GM12878 (cell line): ENCODE results near the gene DIP2C. TPM values are rescaled to one million over a fixed set of nuclear protein-coding genes. Genes with fewer than 3 reads are reported as not detected.

Source experiments
- ATAC-seq: fragments of 200-7000 bp; cut with Tn5 transposase; 3 replicates; pipeline ENCODE4 v1.9.1; 2020; ENCODE audit warnings: mild to moderate bottlenecking, moderate library complexity
- BruUV-seq: library from RNA; stranded (reverse); fragments of 400-500 nt; replicated peaks from 2 replicates; lab custom pipeline; 2021; lab: Mats Ljungman, UMichigan
- CTCF ChIA-PET: fragments of 300-600 bp; sonication (Branson Sonifier 250); formaldehyde crosslinking; extraction: SDS; loops from one replicate; lab custom pipeline; 2021; ENCODE audit warnings: inconsistent platforms; lab: Yijun Ruan, JAX
- POLR2A ChIA-PET: fragments of 350-600 bp; formaldehyde crosslinking; extraction: SDS; loops from one replicate; lab custom pipeline; 2021; ENCODE audit warnings: inconsistent platforms; lab: Charles Lee
- RAD21 ChIA-PET: fragments of 300-600 bp; sonication (Branson Sonifier 250); formaldehyde crosslinking; loops from one replicate; lab custom pipeline; 2023; ENCODE audit warnings: antibody characterized with exemption; ENCODE audit not compliant: unreplicated experiment; lab: Charles Lee
- SMC1A ChIA-PET: fragments of 300-600 bp; sonication (Branson Sonifier 250); formaldehyde crosslinking; loops from one replicate; lab custom pipeline; 2023; ENCODE audit not compliant: unreplicated experiment, uncharacterized antibody; lab: Charles Lee
- DNase-seq: peaks from one replicate; pipeline ENCODE4 v3.0.0-alpha.2; 2011; ENCODE audit warnings: low read depth, low spot score
- FAIRE-seq: peaks from 3 replicates; lab custom pipeline; 2011; peaks lifted over from hg19 to GRCh38; lab: Jason Lieb, UNC
- H2AFZ ChIP-seq: 2 replicates; pipeline ENCODE4 v1.6.0; 2011; ENCODE audit warnings: low read depth, low read length, control low read depth; ENCODE audit not compliant: control insufficient read depth
- H3K27ac ChIP-seq: 2 replicates; pipeline ENCODE4 v1.5.1; 2011; ENCODE audit warnings: control low read depth; ENCODE audit not compliant: control insufficient read depth, insufficient read depth
- H3K27me3 ChIP-seq, 2 experiments: replicated peaks in 1 of 2; 2 replicates each; pipeline versions ENCODE4 v1.6.0 to v1.6.1; 2011; ENCODE audit warnings: low read length in 1 of 2; ENCODE audit not compliant: control insufficient read depth in 2 of 2, insufficient read depth in 2 of 2
- H3K36me3 ChIP-seq, 2 experiments: 2 replicates each; pipeline ENCODE4 v1.5.1; 2011; ENCODE audit warnings: low read length in 1 of 2; ENCODE audit not compliant: control insufficient read depth in 2 of 2, insufficient read depth in 2 of 2
- H3K4me1 ChIP-seq: 2 replicates; pipeline ENCODE4 v1.6.1; 2011; ENCODE audit warnings: mild to moderate bottlenecking, low read length, moderate library complexity, mixed read lengths; ENCODE audit not compliant: control insufficient read depth, insufficient read depth
- H3K4me2 ChIP-seq: 2 replicates; pipeline ENCODE4 v1.6.0; 2011; ENCODE audit warnings: control low read depth; ENCODE audit not compliant: control insufficient read depth, insufficient read depth
- H3K4me3 ChIP-seq: fragments of 200-600 bp; sonication (generic); 2 replicates; pipeline ENCODE4 v1.5.1; 2016
- H3K79me2 ChIP-seq: 2 replicates; pipeline ENCODE4 v1.6.0; 2011; ENCODE audit warnings: low read length; ENCODE audit not compliant: control insufficient read depth, insufficient read depth
- H3K9ac ChIP-seq: 2 replicates; pipeline ENCODE4 v1.8.0; 2011; ENCODE audit warnings: low read length, control low read depth, mixed read lengths; ENCODE audit not compliant: control insufficient read depth, insufficient read depth
- H3K9me3 ChIP-seq: replicated peaks from 3 replicates; pipeline ENCODE4 v1.5.1; 2011; ENCODE audit warnings: mild to moderate bottlenecking, low read length; ENCODE audit not compliant: control insufficient read depth, insufficient read depth
- H4K20me1 ChIP-seq: 2 replicates; pipeline ENCODE4 v1.6.0; 2011; ENCODE audit not compliant: control insufficient read depth, insufficient read depth
- ASH2L ChIP-seq: fragments of 300-600, 200-600 bp; sonication (generic); IDR thresholded peaks from 2 replicates; pipeline ENCODE4 v1.6.1; 2017; ENCODE audit warnings: low read depth, mild to moderate bottlenecking, borderline replicate concordance
- CREM ChIP-seq: IDR thresholded peaks from 2 replicates; pipeline ENCODE4 v1.6.1; 2014; ENCODE audit warnings: antibody characterized with exemption, low read depth
- E2F4 ChIP-seq: IDR thresholded peaks from 2 replicates; pipeline ENCODE4 v1.6.1; 2012; ENCODE audit warnings: low read depth, low read length, improper control_type of control experiment
- ELK1 ChIP-seq: IDR thresholded peaks from 2 replicates; pipeline ENCODE4 v1.6.1; 2012; ENCODE audit warnings: low read depth, low read length, improper control_type of control experiment
- FOXK2 ChIP-seq: fragments of 450-650 bp; IDR thresholded peaks from 2 replicates; pipeline ENCODE4 v1.6.1; 2017; ENCODE audit warnings: mild to moderate bottlenecking, moderate library complexity
- JUND ChIP-seq: IDR thresholded peaks from 2 replicates; pipeline ENCODE4 v1.6.1; 2012; ENCODE audit warnings: low read depth, mild to moderate bottlenecking, low read length, improper control_type of control experiment, moderate library complexity
- KLF5 ChIP-seq: fragments of 450-650 bp; IDR thresholded peaks from 2 replicates; pipeline ENCODE4 v1.6.1; 2014; ENCODE audit warnings: mild to moderate bottlenecking; ENCODE audit not compliant: partially characterized antibody
- MLLT1 ChIP-seq: fragments of 450-650 bp; IDR thresholded peaks from 2 replicates; pipeline ENCODE4 v1.6.1; 2016; ENCODE audit warnings: mild to moderate bottlenecking
- RELA ChIP-seq: fragments of 450-650 bp; IDR thresholded peaks from 2 replicates; pipeline ENCODE4 v1.8.0; 2014; ENCODE audit warnings: borderline replicate concordance; ENCODE audit not compliant: partially characterized antibody
- REST ChIP-seq: IDR thresholded peaks from 2 replicates; pipeline ENCODE4 v1.6.1; 2012; ENCODE audit warnings: mild to moderate bottlenecking, low read depth, low read length
- SIX5 ChIP-seq: IDR thresholded peaks from 2 replicates; pipeline ENCODE4 v1.6.1; 2011; ENCODE audit warnings: mild to moderate bottlenecking, low read depth, low read length, moderate library complexity; ENCODE audit not compliant: severe bottlenecking
- TCF7 ChIP-seq: IDR thresholded peaks from 2 replicates; pipeline ENCODE4 v1.6.1; 2014; ENCODE audit warnings: antibody characterized with exemption, borderline replicate concordance
- ZBTB33 ChIP-seq: fragments of 450-650 bp; IDR thresholded peaks from 2 replicates; pipeline ENCODE4 v1.6.1; 2017; ENCODE audit warnings: mild to moderate bottlenecking
- ZNF217 ChIP-seq: fragments of 450-650 bp; IDR thresholded peaks from 2 replicates; pipeline ENCODE4 v1.6.1; 2017; ENCODE audit warnings: antibody characterized with exemption, mild to moderate bottlenecking
- ZNF622 ChIP-seq: fragments of 450-650 bp; IDR thresholded peaks from 2 replicates; pipeline ENCODE4 v1.6.1; 2017; ENCODE audit warnings: mild to moderate bottlenecking, inconsistent platforms
- ZZZ3 ChIP-seq: IDR thresholded peaks from 2 replicates; pipeline ENCODE4 v1.6.1; 2011; ENCODE audit warnings: low read depth; ENCODE audit not compliant: control insufficient read depth, insufficient read length
- WGBS: methylation state at CpG from one replicate; pipeline ENCODE4 v1.1.6; 2016; ENCODE audit warnings: low lambda C conversion rate; ENCODE audit not compliant: insufficient replicate concordance, insufficient coverage; ENCODE audit errors: missing lambda C conversion rate; 5-methylcytosine and 5-hydroxymethylcytosine counted together
- in situ Hi-C: fragments of 300-500 bp; cut with MboI; formaldehyde crosslinking; loops from 9 replicates; pipeline ENCODE4 v1.14.3; 2018; ENCODE audit warnings: mixed read lengths
- intact Hi-C: fragments of 100-400 bp; cut with micrococcal nuclease; formaldehyde crosslinking; loops from one replicate; pipeline ENCODE4 v1.14.2; 2022; ENCODE audit not compliant: unreplicated experiment
- polyA plus RNA-seq, 11 experiments: library from polyadenylated mRNA; depleted of rRNA in 4 of 11; unstranded in 6 of 11; stranded (reverse) in 5 of 11; fragments of >200 nt; fragmentation: Nextera tagmentation in 4 of 11; fragmentation: Illumina TruSeq in 1 of 11; extraction: Ambion mirVana in 4 of 11; extraction: Trizol in 1 of 11; gene quantifications; 1 replicate in 1 of 11; 2 replicates in 10 of 11; pipeline versions ENCODE4 v1.2.1 to v1.2.3, GENCODE V29; 2011 to 2016; ENCODE audit warnings: inconsistent platforms in 2 of 11, missing spikeins in 2 of 11, low read depth in 1 of 11
- total RNA-seq, 4 experiments: library from RNA; depleted of rRNA in 3 of 4; stranded (reverse); fragments of >200 nt in 3 of 4; fragmentation: Illumina TruSeq in 1 of 4; extraction: Trizol in 1 of 4; gene quantifications; 2 replicates each; pipeline versions ENCODE4 v1.2.1 to v1.2.3, GENCODE V29; 2013 to 2021

Gene DIP2C
- total and polyA plus RNA-seq, 10 of the 15 experiments (the other 5 are each of a cell fraction or from before 2014, with no cell fraction given): 0.01 to 0.10 (median 0.06) TPM

- no peak for DNase-seq
- H3K36me3 ChIP-seq: no peaks in the 10 kb centered on the region
- CTCF ChIA-PET: no interaction called here
- H3K27ac ChIP-seq: no peak overlapping the region
- no peak overlapping the region for H3K9ac ChIP-seq
- H2AFZ ChIP-seq: no peak overlapping the region
- ATAC-seq: no peak
- no peak for FAIRE-seq
- H3K4me3 ChIP-seq: no peak overlapping the region
- no peaks in the 10 kb centered on the region for H3K79me2 ChIP-seq
- SMC1A ChIA-PET: no interaction called here
- H3K4me2 ChIP-seq: no peak overlapping the region
- no peaks in the 10 kb centered on the region for H4K20me1 ChIP-seq
- RAD21 ChIA-PET: no interaction called here
- POLR2A ChIA-PET: no interaction called here
- no TSS peak for BruUV-seq
- intact Hi-C loops: no loop called here
- no peaks in the 10 kb centered on the region for H3K4me1 ChIP-seq
- H3K27me3 ChIP-seq: no peaks in the 10 kb centered on the region
- no peaks in the 10 kb centered on the region for H3K9me3 ChIP-seq
- WGBS: 81% methylated on average over 15 of the region's 15 CpGs
- in situ Hi-C loops: no loop called here
- TF ChIP-seq ZNF622 (no peak), MLLT1 (no peak), CREM (no peak), KLF5 (no peak), ELK1 (no peak), ASH2L (no peak), ZBTB33 (no peak), ZNF217 (no peak), RELA (no peak), TCF7 (no peak), E2F4 (no peak), REST (no peak), JUND (no peak), FOXK2 (no peak), ZZZ3 (no peak), SIX5 (no peak)
Observed at GRCh38 chr10:418226-418625, 271.2 kb downstream of the DIP2C start.
